ENCODE data around the gene RIOX2. TPM values are rescaled to one million over a fixed set of nuclear protein-coding genes. Genes with fewer than 3 reads are reported as not detected.

The RIOX2 gene
- total and polyA plus RNA-seq, 2 experiments from 2014 or later = 29.1 to 36.4 TPM

GRCh38 chr3:97928986-97929385, 43.2 kb downstream of the RIOX2 start:
- Histone ChIP-seq H3K79me2 (ENCODE audit: insufficient read depth) (no peaks in the 10 kb centered on the region), H3K4me2 (ENCODE audit: unreplicated experiment) (no peak overlapping the region), H2AFZ (no peak overlapping the region), H3K27ac (no peak overlapping the region), H3K4me1 (ENCODE audit: insufficient read depth) (no peaks in the 10 kb centered on the region), H3K9ac (no peak overlapping the region), H3K27me3 (replicated peaks; ENCODE audit: insufficient read depth) (no peaks in the 10 kb centered on the region), H3K4me3 (no peak overlapping the region), H4K20me1 (ENCODE audit: insufficient read depth) (no peaks in the 10 kb centered on the region), H3K36me3 (ENCODE audit: low read depth) (0 out of 2 replicates have a peak, but pooled peaks cover under 1% of the 10 kb centered on the region), H3K9me2 (ENCODE audit: insufficient read depth) (no peaks in the 10 kb centered on the region), H3F3A (ENCODE audit: insufficient read depth) (no peaks in the 10 kb centered on the region), H3K9me3 (ENCODE audit: low read depth) (no peaks in the 10 kb centered on the region)
- WGBS, 2 experiments (ENCODE audit: low coverage in 1 of 2, low lambda C conversion rate in 2 of 2, missing lambda C conversion rate in 2 of 2) = 94 to 99% methylated on average over 4 of the region's 4 CpGs
- in situ Hi-C loops (cut with MboI) = no loop called here
- no peak for DNase-seq
- TF ChIP-seq EZH2 (IDR thresholded peaks at IDR 0.05; ENCODE audit: insufficient read depth, poor library complexity, severe bottlenecking) (no peak), EZH2phosphoT487 (IDR thresholded peaks at IDR 0.05; ENCODE audit: insufficient read depth, low read depth) (no peak)

GRCh38 chr3:97927704-97928103, 44.5 kb downstream of the RIOX2 start:
- Histone ChIP-seq H3K27ac (no peak overlapping the region), H2AFZ (no peak overlapping the region), H3K9ac (no peak overlapping the region), H3K27me3 (replicated peaks; ENCODE audit: insufficient read depth) (no peaks in the 10 kb centered on the region), H3F3A (ENCODE audit: insufficient read depth) (no peaks in the 10 kb centered on the region), H3K4me2 (ENCODE audit: unreplicated experiment) (no peak overlapping the region), H3K4me1 (ENCODE audit: insufficient read depth) (no peaks in the 10 kb centered on the region), H4K20me1 (ENCODE audit: insufficient read depth) (no peaks in the 10 kb centered on the region), H3K79me2 (ENCODE audit: insufficient read depth) (no peaks in the 10 kb centered on the region), H3K4me3 (no peak overlapping the region), H3K9me3 (ENCODE audit: low read depth) (no peaks in the 10 kb centered on the region), H3K9me2 (ENCODE audit: insufficient read depth) (no peaks in the 10 kb centered on the region), H3K36me3 (ENCODE audit: low read depth) (no peaks in the 10 kb centered on the region)
- in situ Hi-C loops (cut with MboI) = no loop called here
- TF ChIP-seq EZH2 (IDR thresholded peaks at IDR 0.05; ENCODE audit: insufficient read depth, poor library complexity, severe bottlenecking) (no peak), EZH2phosphoT487 (IDR thresholded peaks at IDR 0.05; ENCODE audit: insufficient read depth, low read depth) (no peak)
- DNase-seq = no peak

DNA sequence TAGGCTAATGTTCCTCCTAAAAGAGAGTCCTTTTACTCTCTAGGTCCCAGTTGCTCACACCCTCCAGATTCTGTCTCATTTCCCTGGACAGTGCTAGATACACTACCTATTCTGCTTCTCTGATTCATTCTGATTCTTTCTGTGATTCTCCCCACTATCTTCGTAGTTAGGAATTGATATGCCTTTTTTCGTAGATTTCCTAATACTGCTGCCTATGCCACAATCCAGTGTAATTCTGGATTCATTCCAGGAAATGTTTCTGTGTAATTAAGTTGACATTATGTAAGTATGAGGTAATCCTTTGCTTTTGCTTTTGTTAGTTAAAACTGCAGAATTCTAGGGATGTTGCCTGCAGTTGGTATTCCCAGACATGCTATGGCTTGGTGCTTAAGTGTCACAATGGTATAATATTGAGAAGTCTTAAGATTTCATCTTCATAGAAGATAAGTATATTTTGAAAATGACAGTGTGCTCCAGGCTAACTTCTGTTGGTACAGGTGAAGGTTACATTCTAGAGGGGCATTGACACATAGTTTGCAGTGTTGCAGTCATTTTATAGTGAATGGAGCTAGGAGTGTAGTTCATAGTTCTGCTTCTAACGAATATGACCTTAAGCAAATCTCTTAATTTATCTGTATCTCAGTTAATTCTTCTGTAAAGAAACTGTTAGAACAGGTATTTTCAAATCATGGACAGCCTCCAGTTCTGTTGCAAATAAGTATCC, 54.3 kb downstream of the RIOX2 start:
- 51 to 53% methylated on average over 3 of the region's 3 CpGs for WGBS, 2 experiments (ENCODE audit: low coverage in 1 of 2, low lambda C conversion rate in 2 of 2, missing lambda C conversion rate in 2 of 2)
- H3F3A ChIP-seq (ENCODE audit: insufficient read depth) = no peaks in the 10 kb centered on the region; the same call in 1 of the 2 replicates
- no peak overlapping the region for H2AFZ ChIP-seq
- H3K9me3 ChIP-seq (ENCODE audit: low read depth) = no peaks in the 10 kb centered on the region
- no peak overlapping the region for H3K27ac ChIP-seq
- in situ Hi-C loops (cut with MboI) = no loop called here
- no peaks in the 10 kb centered on the region for H3K27me3 ChIP-seq (replicated peaks; ENCODE audit: insufficient read depth)
- no peaks in the 10 kb centered on the region for H3K4me1 ChIP-seq (ENCODE audit: insufficient read depth)
- H3K4me3 ChIP-seq = no peak overlapping the region
- no peaks in the 10 kb centered on the region for H3K79me2 ChIP-seq (ENCODE audit: insufficient read depth)
- H3K9me2 ChIP-seq (ENCODE audit: insufficient read depth) = no peaks in the 10 kb centered on the region
- no peak overlapping the region for H3K4me2 ChIP-seq (ENCODE audit: unreplicated experiment)
- no peak for TF ChIP-seq EZH2phosphoT487 (IDR thresholded peaks at IDR 0.05; ENCODE audit: insufficient read depth, low read depth)
- H3K9ac ChIP-seq = no peak overlapping the region
- peak; percentile 47 for DNase-seq
- H3K36me3 ChIP-seq (ENCODE audit: low read depth) = peaks cover 17% of the 10 kb centered on the region; the same call in 1 of the 2 replicates
- H4K20me1 ChIP-seq (ENCODE audit: insufficient read depth) = no peaks in the 10 kb centered on the region

GRCh38 chr3:97916576-97916975, 55.7 kb downstream of the RIOX2 start:
- H4K20me1 ChIP-seq (ENCODE audit: insufficient read depth) = no peaks in the 10 kb centered on the region
- in situ Hi-C loops (cut with MboI) = no loop called here
- no peak overlapping the region for H3K4me2 ChIP-seq (ENCODE audit: unreplicated experiment)
- no peaks in the 10 kb centered on the region for H3K9me3 ChIP-seq (ENCODE audit: low read depth)
- no peak overlapping the region for H3K9ac ChIP-seq
- H3K4me3 ChIP-seq = no peak overlapping the region
- no peaks in the 10 kb centered on the region for H3K9me2 ChIP-seq (ENCODE audit: insufficient read depth)
- H3K4me1 ChIP-seq (ENCODE audit: insufficient read depth) = no peaks in the 10 kb centered on the region
- H2AFZ ChIP-seq = no peak overlapping the region
- TF ChIP-seq EZH2 (IDR thresholded peaks at IDR 0.05; ENCODE audit: insufficient read depth, poor library complexity, severe bottlenecking) (no peak), EZH2phosphoT487 (IDR thresholded peaks at IDR 0.05; ENCODE audit: insufficient read depth, low read depth) (no peak)
- DNase-seq = no peak
- H3K27ac ChIP-seq = no peak overlapping the region
- no peaks in the 10 kb centered on the region for H3K79me2 ChIP-seq (ENCODE audit: insufficient read depth)
- H3K36me3 ChIP-seq (ENCODE audit: low read depth) = peaks cover 20% of the 10 kb centered on the region; the same call in 1 of the 2 replicates
- no peaks in the 10 kb centered on the region for H3K27me3 ChIP-seq (replicated peaks; ENCODE audit: insufficient read depth)
- no peaks in the 10 kb centered on the region; the same call in 1 of the 2 replicates for H3F3A ChIP-seq (ENCODE audit: insufficient read depth)

- peak; percentile 12 for DNase-seq
- Histone ChIP-seq H3K4me2 (ENCODE audit: unreplicated experiment) (no peak overlapping the region), H3K27me3 (replicated peaks; ENCODE audit: insufficient read depth) (no peaks in the 10 kb centered on the region), H3K4me3 (no peak overlapping the region), H3K79me2 (ENCODE audit: insufficient read depth) (no peaks in the 10 kb centered on the region), H3K4me1 (ENCODE audit: insufficient read depth) (no peaks in the 10 kb centered on the region), H3K27ac (no peak overlapping the region), H3K9me3 (ENCODE audit: low read depth) (no peaks in the 10 kb centered on the region), H3F3A (ENCODE audit: insufficient read depth) (no peaks in the 10 kb centered on the region; the same call in 1 of the 2 replicates), H3K9me2 (ENCODE audit: insufficient read depth) (no peaks in the 10 kb centered on the region), H2AFZ (no peak overlapping the region), H4K20me1 (ENCODE audit: insufficient read depth) (no peaks in the 10 kb centered on the region), H3K9ac (no peak overlapping the region), H3K36me3 (ENCODE audit: low read depth) (peaks cover 19% of the 10 kb centered on the region; the same call in 1 of the 2 replicates)
- WGBS, 2 experiments (ENCODE audit: low coverage in 1 of 2, low lambda C conversion rate in 2 of 2, missing lambda C conversion rate in 2 of 2) = 93 to 100% methylated on average over 2 of the region's 2 CpGs
- no peak for TF ChIP-seq EZH2 (IDR thresholded peaks at IDR 0.05; ENCODE audit: insufficient read depth, poor library complexity, severe bottlenecking)
- no peak for TF ChIP-seq EZH2phosphoT487 (IDR thresholded peaks at IDR 0.05; ENCODE audit: insufficient read depth, low read depth)
- in situ Hi-C loops (cut with MboI) = no loop called here
Measured at GRCh38 chr3:97914388-97914787, 57.8 kb downstream of the RIOX2 start.

Data from GM23248 (cell line).